Measurements from ENCODE around the gene ARHGAP15. TPM values are rescaled to one million over a fixed set of nuclear protein-coding genes. Genes with fewer than 3 reads are reported as not detected.

The ARHGAP15 gene
- total RNA-seq, 1 donor from 2014 or later: 191 TPM

- intact Hi-C loops (cut with micrococcal nuclease): no loop called here
Observed at GRCh38 chr2:143384111-143384510, 254.9 kb downstream of the ARHGAP15 start.

GRCh38 chr2:143390171-143390570, 261.0 kb downstream of the ARHGAP15 start:
- intact Hi-C loops (cut with micrococcal nuclease): no loop called here

GRCh38 chr2:143392358-143392757, 263.1 kb downstream of the ARHGAP15 start:
- intact Hi-C loops (cut with micrococcal nuclease): no loop called here

GRCh38 chr2:143394062-143394461, 264.8 kb downstream of the ARHGAP15 start:
- intact Hi-C loops (cut with micrococcal nuclease): no loop called here

- intact Hi-C loops (cut with micrococcal nuclease): no loop called here
Observed at GRCh38 chr2:143397884-143398614, 268.8 kb downstream of the ARHGAP15 start.

GRCh38 chr2:143398781-143399180, 269.6 kb downstream of the ARHGAP15 start:
- intact Hi-C loops (cut with micrococcal nuclease): no loop called here

- intact Hi-C loops (cut with micrococcal nuclease): no loop called here
Observed at GRCh38 chr2:143399631-143400069, 270.4 kb downstream of the ARHGAP15 start.

GRCh38 chr2:143401861-143402260, 272.6 kb downstream of the ARHGAP15 start:
- intact Hi-C loops (cut with micrococcal nuclease): no loop called here

- intact Hi-C loops (cut with micrococcal nuclease): no loop called here
Observed at GRCh38 chr2:143402451-143402850, 273.2 kb downstream of the ARHGAP15 start.

- intact Hi-C loops (cut with micrococcal nuclease): no loop called here
Observed at GRCh38 chr2:143410082-143410897, 281.1 kb downstream of the ARHGAP15 start.

- intact Hi-C loops (cut with micrococcal nuclease): no loop called here
Observed at GRCh38 chr2:143415571-143415970, 286.4 kb downstream of the ARHGAP15 start.

GRCh38 chr2:143417428-143417827, 288.2 kb downstream of the ARHGAP15 start:
- intact Hi-C loops (cut with micrococcal nuclease): no loop called here

GRCh38 chr2:143420313-143420712, 291.1 kb downstream of the ARHGAP15 start:
- intact Hi-C loops (cut with micrococcal nuclease): loop anchor here (10.0 kb wide), 1 partner anchor 386 kb away; no protein-coding TSS in a partner anchor

GRCh38 chr2:143422681-143423080, 293.5 kb downstream of the ARHGAP15 start:
- intact Hi-C loops (cut with micrococcal nuclease): loop anchor here (10.0 kb wide), 1 partner anchor 388 kb away; no protein-coding TSS in a partner anchor

- intact Hi-C loops (cut with micrococcal nuclease): loop anchor here (10.0 kb wide), 1 partner anchor 391 kb away; no protein-coding TSS in a partner anchor
Observed at GRCh38 chr2:143425896-143426295, 296.7 kb downstream of the ARHGAP15 start.

GRCh38 chr2:143426296-143426695, 297.1 kb downstream of the ARHGAP15 start:
- intact Hi-C loops (cut with micrococcal nuclease): loop anchor here (10.0 kb wide), 1 partner anchor 391 kb away; no protein-coding TSS in a partner anchor

GRCh38 chr2:143428700-143429099, 299.5 kb downstream of the ARHGAP15 start:
- intact Hi-C loops (cut with micrococcal nuclease): loop anchor here (10.0 kb wide), 1 partner anchor 394 kb away; no protein-coding TSS in a partner anchor

- intact Hi-C loops (cut with micrococcal nuclease): loop anchor here (10.0 kb wide), 1 partner anchor 395 kb away; no protein-coding TSS in a partner anchor
Observed at GRCh38 chr2:143429932-143430679, 300.9 kb downstream of the ARHGAP15 start.

- intact Hi-C loops (cut with micrococcal nuclease): no loop called here
Observed at GRCh38 chr2:143431316-143431715, 302.1 kb downstream of the ARHGAP15 start.

GRCh38 chr2:143433251-143433650, 304.0 kb downstream of the ARHGAP15 start:
- intact Hi-C loops (cut with micrococcal nuclease): no loop called here

- intact Hi-C loops (cut with micrococcal nuclease): no loop called here
Observed at GRCh38 chr2:143433840-143434239, 304.6 kb downstream of the ARHGAP15 start.

All from T-helper 2 cell treated with Interferon-gamma antibody and Interleukin-4, amounts not matched to agents 100 ng/mL and 5 ng/mL, for 36 hours (primary cell).